Panc1 (cell line): ENCODE results near the gene TTBK1. TPM values are rescaled to one million over a fixed set of nuclear protein-coding genes. Genes with fewer than 3 reads are reported as not detected.

Experiments
- ATAC-seq: fragments of 200-7000 bp; cut with Tn5 transposase; 2 replicates; pipeline ENCODE4 v1.9.1; 2020; ENCODE audit warnings: mild to moderate bottlenecking, moderate library complexity
- Bru-seq: library from RNA; stranded (reverse); fragments of 400-500 nt; gene quantifications from one replicate; lab custom pipeline; 2021; lab: Mats Ljungman, UMichigan
- BruChase-seq, 2 experiments: library from RNA; stranded (reverse); fragments of 400-500 nt; gene quantifications; one replicate each; lab custom pipeline; 2021; lab: Mats Ljungman, UMichigan
- BruUV-seq: library from RNA; stranded (reverse); fragments of 400-500 nt; replicated peaks from 2 replicates; lab custom pipeline; 2021; lab: Mats Ljungman, UMichigan
- CTCF ChIA-PET: fragments of 300-600 bp; sonication (Branson Sonifier 250); formaldehyde crosslinking; loops from one replicate; lab custom pipeline; 2022; ENCODE audit warnings: antibody characterized with exemption; lab: Charles Lee
- POLR2A ChIA-PET: fragments of 300-600 bp; sonication (Branson Sonifier 250); formaldehyde crosslinking; loops from one replicate; lab custom pipeline; 2022; ENCODE audit warnings: antibody characterized with exemption; lab: Charles Lee
- DNase-seq: peaks from one replicate; pipeline ENCODE4 v3.0.0-alpha.2; 2010; ENCODE audit warnings: low read depth, low spot score
- H3K27ac ChIP-seq: 2 replicates; pipeline ENCODE4 v1.5.1; 2011; ENCODE audit warnings: mild to moderate bottlenecking, low read length, inconsistent platforms
- H3K27me3 ChIP-seq: fragments of 200-500 bp; sonication (Bioruptor generic); 2 replicates; pipeline ENCODE4 v1.6.0; 2014; ENCODE audit warnings: low read length, inconsistent platforms; ENCODE audit not compliant: control insufficient read depth, insufficient read depth
- H3K36me3 ChIP-seq: fragments of 200-500 bp; sonication (Bioruptor generic); 2 replicates; pipeline ENCODE4 v1.5.1; 2014; ENCODE audit warnings: inconsistent platforms, mild to moderate bottlenecking, low read length, moderate library complexity; ENCODE audit not compliant: control insufficient read depth, insufficient read depth
- H3K4me1 ChIP-seq: 2 replicates; pipeline ENCODE4 v1.5.1; 2011; ENCODE audit warnings: inconsistent platforms, mild to moderate bottlenecking, low read length, moderate library complexity; ENCODE audit not compliant: control insufficient read depth, insufficient read depth
- H3K4me3 ChIP-seq, 2 experiments: 2 replicates each; pipeline ENCODE4 v1.5.1; 2011 to 2012; ENCODE audit warnings: low read depth in 2 of 2, low read length in 2 of 2, mild to moderate bottlenecking in 2 of 2, inconsistent platforms in 1 of 2, moderate library complexity in 1 of 2
- H3K9me3 ChIP-seq: fragments of 200-500 bp; sonication (Bioruptor generic); 2 replicates; pipeline ENCODE4 v1.5.1; 2014; ENCODE audit warnings: low read depth, mild to moderate bottlenecking, inconsistent platforms, low read length, moderate library complexity; ENCODE audit not compliant: control insufficient read depth, insufficient read depth
- CTCF ChIP-seq: fragments of 450-650 bp; IDR thresholded peaks from 2 replicates; pipeline ENCODE4 v1.5.1; 2017; ENCODE audit warnings: mild to moderate bottlenecking
- POLR2AphosphoS5 ChIP-seq: IDR thresholded peaks from 2 replicates; pipeline ENCODE4 v1.6.1; 2012; ENCODE audit warnings: mild to moderate bottlenecking, low read depth, low read length, moderate library complexity
- REST ChIP-seq, 2 experiments: IDR thresholded peaks; 2 replicates each; pipeline ENCODE4 v1.6.1; 2011 to 2012; ENCODE audit warnings: low read depth in 2 of 2, control low read depth in 1 of 2, low read length in 1 of 2, mild to moderate bottlenecking in 1 of 2, moderate library complexity in 1 of 2; ENCODE audit not compliant: insufficient read depth in 1 of 2
- SIN3A ChIP-seq: IDR thresholded peaks from 2 replicates; pipeline ENCODE4 v1.6.1; 2012; ENCODE audit warnings: low read depth, mild to moderate bottlenecking, low read length, moderate library complexity, borderline replicate concordance; ENCODE audit not compliant: insufficient read depth
- TCF7L2 ChIP-seq: IDR thresholded peaks from 2 replicates; pipeline ENCODE4 v1.6.1; 2011; ENCODE audit warnings: mild to moderate bottlenecking, low read depth, low read length, inconsistent platforms
- in situ Hi-C: cut with HindIII; loops from 2 replicates; pipeline ENCODE4 v1.10.0; 2016; ENCODE audit warnings: low sequenced_read_pairs, low pct_unique_long_range_greater_than_20kb
- intact Hi-C: fragments of 100-400 bp; cut with micrococcal nuclease; formaldehyde crosslinking; loops from one replicate; pipeline ENCODE4 v1.10.0; 2022; ENCODE audit not compliant: unreplicated experiment
- long read RNA-seq: library from polyadenylated mRNA; unstranded; transcript quantifications from one replicate; pipeline ENCODE4 v2.0.0, GENCODE V29; 2021; ENCODE audit not compliant: unreplicated experiment
- polyA plus RNA-seq: library from polyadenylated mRNA; unstranded; fragments of >200 nt; gene quantifications from one replicate; pipeline ENCODE4 v1.2.1, GENCODE V29; 2012; ENCODE audit warnings: missing spikeins; ENCODE audit not compliant: insufficient read length
- total RNA-seq: library from RNA; stranded (reverse); gene quantifications from one replicate; pipeline ENCODE4 v1.2.1, GENCODE V29; 2021; ENCODE audit not compliant: unreplicated experiment

The TTBK1 gene
- 0.10 TPM for total RNA-seq
- polyA plus RNA-seq: 0.07 TPM
- percentile 8 among the genes with signal in this experiment for Bru-seq, nascent RNA
- BruChase-seq, experiment 1, labeled RNA remaining after a 2-hour chase: percentile 12 among the genes with signal in this experiment
- percentile 16 among the genes with signal in this experiment for BruChase-seq, experiment 2, labeled RNA remaining after a 6-hour chase
- long read RNA-seq, partial matches to known transcripts: 0 of 1 reads
- long read RNA-seq, other reads (novel, unspliced or antisense): 1 of 1 reads

GRCh38 chr6:43242908-43243663 lies at the start of gene TTBK1:
Gene TTBK1 (plus strand): TSS chr6:43243481. CDS start chr6:43246661, 3,180 bp downstream.
- Histone ChIP-seq H3K9me3 (no peaks in the 10 kb centered on the region), H3K4me1 (peaks cover 9% of the 10 kb centered on the region), H3K4me3 (no peak within 1 kb of the TSS; a peak in 1 of 4 replicates), H3K36me3 (no peaks in the 10 kb centered on the region), H3K27ac (no peak within 1 kb of the TSS), H3K27me3 (peaks cover 29% of the 10 kb centered on the region)
- no peak for TF ChIP-seq SIN3A
- no peak for TF ChIP-seq TCF7L2
- no peak for TF ChIP-seq CTCF
- TF ChIP-seq POLR2AphosphoS5: no peak
- no peak for TF ChIP-seq REST (IDR thresholded peaks at IDR 0.05; ENCODE audit: insufficient read depth in 1 of 2, low read depth in 2 of 2, low read length in 1 of 2)
- intact Hi-C loops: no loop called here
- DNase-seq: no peak
- BruUV-seq: no TSS peak
- CTCF ChIA-PET: no interaction called here
- no peak for ATAC-seq
- POLR2A ChIA-PET: no interaction called here
- in situ Hi-C loops: no loop called here

GRCh38 chr6:43193929-43194328 lies 49.4 kb upstream of the TTBK1 start:
- DNase-seq: no peak
- H3K36me3 ChIP-seq: peaks cover 6% of the 10 kb centered on the region; the same call in 1 of the 2 replicates
- H3K9me3 ChIP-seq: no peaks in the 10 kb centered on the region
- ChIA-PET CTCF (no interaction called here), POLR2A (no interaction called here)
- in situ Hi-C loops (no loop called here), intact Hi-C loops (no loop called here)
- no peak for ATAC-seq
- no peaks in the 10 kb centered on the region for H3K27me3 ChIP-seq
- H3K4me3 ChIP-seq: no peak overlapping the region
- H3K4me1 ChIP-seq: no peaks in the 10 kb centered on the region
- TF ChIP-seq TCF7L2: no peak
- no peak for TF ChIP-seq CTCF
- no peak for TF ChIP-seq REST (IDR thresholded peaks at IDR 0.05; ENCODE audit: insufficient read depth in 1 of 2, low read depth in 2 of 2, low read length in 1 of 2)
- no peak for TF ChIP-seq SIN3A
- no peak for TF ChIP-seq POLR2AphosphoS5
- no TSS peak for BruUV-seq
- no peak overlapping the region for H3K27ac ChIP-seq
